GM21526 (cell line): Measurements from ENCODE around the gene WNK1.
A peak's percentile ranks its signal among the peaks of the same experiment; 100 is the strongest.

Experiments
- ATAC-seq: cut with Tn5 transposase; IDR thresholded peaks from one replicate; pipeline ENCODE4 v1.9.1; 2021; ENCODE audit warnings: moderate library complexity; ENCODE audit not compliant: unreplicated experiment, low FRiP score

WNK1 gene

DNA sequence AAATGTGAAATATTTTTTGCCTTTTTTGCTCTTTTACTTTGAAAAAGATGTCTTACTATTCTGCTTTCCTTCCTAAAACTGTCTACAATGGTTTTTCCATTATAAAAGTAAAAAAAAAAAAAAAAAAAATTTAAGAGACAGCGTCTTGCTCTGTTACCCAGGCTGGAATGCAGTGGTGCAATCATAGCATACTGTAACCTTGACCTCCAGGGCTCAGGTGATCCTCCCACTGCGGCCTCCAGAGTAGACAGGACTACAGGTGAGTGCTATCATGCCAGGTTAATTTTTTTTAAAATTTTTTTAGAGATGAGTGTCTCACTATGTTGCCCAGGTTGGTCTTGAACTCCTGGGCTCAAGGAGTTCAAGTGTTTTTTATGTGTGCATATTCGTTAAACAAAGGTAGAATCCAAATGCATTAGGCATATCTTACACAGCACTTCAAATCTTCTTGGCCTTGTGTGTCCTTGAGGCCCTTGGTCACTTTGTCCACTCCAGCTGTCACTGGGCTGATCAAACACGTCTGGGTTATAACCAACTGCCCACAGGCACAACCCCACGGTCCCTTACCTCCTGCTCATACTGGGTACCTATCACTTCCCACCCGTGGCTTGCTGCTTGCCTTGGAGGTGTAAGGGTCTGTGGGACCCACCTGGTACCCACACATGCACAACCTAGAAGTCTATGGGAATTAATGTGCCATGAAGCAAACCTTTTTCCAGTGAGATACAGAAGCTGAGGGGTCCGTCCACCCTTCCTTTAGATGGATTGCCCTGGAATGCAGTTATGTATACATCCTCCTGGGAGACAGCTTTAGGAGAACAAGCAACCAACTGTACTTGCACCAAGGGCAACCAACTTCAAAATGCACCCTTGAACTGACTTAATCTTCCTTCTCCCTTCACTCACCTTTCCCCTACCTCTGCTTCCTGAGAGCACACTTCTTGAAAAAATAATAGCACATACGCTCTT lies 184.3 kb downstream of the WNK1 start:
- no peak for ATAC-seq

DNA sequence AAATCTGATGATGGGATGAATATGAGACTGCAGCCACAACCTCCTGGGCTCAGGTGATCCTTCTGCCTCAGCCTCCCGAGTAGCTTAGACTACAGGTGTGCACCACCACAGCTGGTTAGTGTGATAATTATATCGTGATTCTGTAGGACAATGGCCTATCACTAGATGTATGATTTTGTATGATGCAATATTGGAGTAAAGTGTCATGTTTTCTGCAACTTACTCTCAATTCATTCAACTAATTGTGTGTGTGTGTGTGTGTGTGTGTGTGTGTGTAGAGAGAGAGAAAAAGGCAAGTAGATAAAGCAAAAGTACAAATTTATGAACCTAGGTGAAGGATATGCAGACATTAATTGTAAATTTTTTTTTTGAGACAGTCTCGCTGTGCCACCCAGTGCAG lies 186.4 kb downstream of the WNK1 start:
- ATAC-seq, result no peak

DNA sequence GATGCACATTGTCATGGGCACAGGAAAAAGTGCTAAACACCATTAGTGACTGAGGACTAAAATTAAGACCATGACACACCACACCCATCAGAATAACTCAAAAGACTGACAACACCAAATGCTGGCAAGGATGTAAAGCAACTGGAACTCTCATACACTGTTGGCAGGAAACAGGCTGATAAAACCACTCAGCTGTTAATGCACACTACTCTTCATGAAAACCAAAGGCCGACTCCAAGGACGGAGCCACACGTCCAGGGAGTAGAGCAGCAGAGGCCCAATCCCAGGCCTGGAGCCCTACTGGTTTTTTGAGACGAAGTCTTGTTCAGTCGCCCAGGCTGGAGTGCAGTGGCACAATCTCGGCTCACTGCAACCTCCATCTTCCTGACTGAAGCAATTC lies 190.7 kb downstream of the WNK1 start:
- no peak for ATAC-seq

DNA sequence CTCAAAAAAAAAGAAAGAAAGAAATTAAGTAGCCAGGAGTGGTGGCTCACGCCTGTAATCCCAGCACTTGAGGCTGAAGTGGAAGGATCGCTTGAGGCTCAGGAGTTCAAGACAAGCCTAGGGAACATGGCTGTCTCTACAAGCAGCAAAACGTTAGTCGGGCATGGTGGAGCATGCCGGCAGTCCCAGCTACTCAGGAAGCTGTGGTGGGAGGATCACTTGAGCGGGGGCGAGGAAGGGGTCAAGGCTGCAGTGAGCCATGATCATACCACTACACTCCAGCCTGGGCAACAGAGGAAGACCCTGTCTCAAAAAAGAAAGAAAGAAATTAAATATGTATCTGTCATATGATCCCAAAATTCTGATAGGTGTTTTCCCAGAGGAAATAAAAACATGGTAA lies 191.8 kb downstream of the WNK1 start:
- no peak for ATAC-seq

DNA sequence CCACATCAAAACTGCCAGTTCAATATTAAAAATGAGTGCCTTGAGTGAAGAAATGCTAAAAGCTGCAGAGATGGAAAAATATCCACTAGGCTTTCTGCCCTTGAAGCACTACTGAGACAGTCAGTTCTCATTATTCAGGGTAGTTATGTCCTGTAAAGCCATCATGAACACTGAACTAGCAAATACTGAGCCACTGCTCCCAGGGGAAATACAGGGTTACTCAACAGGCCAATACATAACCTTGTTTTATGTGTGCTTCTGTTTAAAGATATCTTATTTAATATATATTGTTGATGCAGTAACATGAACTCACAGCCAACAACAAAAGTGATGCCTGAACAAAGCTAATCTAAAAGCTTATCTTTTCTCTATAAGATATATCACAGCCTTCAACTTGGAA lies 193.8 kb downstream of the WNK1 start:
- ATAC-seq, result no peak

DNA sequence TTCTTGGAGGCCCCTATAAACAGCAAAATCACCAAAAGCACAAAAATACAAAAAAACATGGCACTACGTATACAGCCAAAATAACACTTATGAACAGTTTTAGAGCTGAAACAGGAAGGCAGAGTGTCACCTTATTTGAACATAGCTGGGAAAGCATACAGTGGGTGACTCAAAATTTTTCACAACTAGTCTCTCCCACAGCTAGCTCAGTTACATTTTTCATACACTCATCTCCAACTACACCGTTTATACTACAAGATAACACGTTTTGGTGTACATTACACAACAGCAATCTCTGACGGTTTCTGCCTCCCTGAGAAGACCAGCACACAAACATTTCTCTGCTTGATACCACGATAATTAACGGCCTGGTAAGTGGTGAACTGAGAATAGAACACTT lies 194.3 kb downstream of the WNK1 start:
- ATAC-seq, result no peak

DNA sequence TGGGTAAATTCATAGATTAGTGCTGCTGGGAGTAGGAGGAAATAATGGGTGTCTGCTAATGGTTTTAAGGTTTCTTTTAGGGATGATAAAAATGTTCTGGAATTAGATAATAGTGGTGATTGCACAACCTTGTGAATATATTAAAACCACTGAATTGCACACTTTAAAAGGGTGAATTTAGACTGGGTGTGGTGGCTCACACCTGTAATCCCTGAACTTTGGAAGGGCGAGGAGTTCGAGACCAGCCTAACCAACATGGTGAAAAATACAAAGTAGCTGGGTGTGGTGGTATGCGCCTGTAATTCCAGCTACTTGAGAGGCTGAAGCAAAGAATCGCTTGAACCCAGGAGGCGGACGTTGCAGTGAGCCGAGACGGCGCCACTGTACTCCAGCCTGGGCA lies 195.9 kb downstream of the WNK1 start:
- no peak for ATAC-seq

DNA sequence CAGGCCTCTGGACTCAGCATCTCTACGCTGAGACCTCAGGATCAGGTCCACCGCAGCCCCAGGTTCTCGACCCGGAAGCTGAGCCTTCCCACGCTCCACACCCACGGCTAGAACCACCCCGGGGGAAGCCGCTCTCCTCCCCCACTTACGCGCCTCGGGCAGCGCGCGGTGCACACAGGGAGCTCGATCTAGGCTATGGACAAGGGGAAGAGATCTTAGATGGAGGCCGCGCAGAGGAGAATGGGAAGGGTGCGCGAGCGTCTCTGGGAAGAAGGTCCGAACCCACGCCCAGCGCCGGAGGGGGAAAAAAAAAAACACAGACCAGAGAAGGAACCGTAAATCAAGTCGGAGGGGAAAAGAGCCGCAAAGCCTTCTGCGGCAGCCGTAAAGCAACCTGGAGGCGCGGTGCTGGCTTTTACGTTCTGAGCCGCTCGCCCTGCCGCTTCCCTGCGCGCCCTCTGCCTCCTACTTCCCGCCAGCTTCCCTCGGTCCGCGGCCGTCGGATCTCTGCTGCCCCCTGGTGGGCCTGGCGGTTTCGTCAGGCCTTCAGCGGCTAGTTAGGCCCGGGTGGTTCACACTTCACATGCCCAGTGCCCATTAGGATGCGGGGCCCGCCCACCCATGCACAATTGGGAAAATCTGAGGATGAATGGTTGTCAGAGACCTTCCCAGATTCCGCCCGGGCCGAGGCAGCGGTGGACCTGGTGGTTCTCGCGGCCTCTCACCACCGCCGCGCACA lies 197.2 kb downstream of the WNK1 start, which contains the start of gene RAD52:
RAD52 (minus strand) TSS at position 242 of the 739 bp plus-strand sequence. CDS start 16,636 bp downstream, outside the sequence.
- ATAC-seq, result peak; percentile 77

DNA sequence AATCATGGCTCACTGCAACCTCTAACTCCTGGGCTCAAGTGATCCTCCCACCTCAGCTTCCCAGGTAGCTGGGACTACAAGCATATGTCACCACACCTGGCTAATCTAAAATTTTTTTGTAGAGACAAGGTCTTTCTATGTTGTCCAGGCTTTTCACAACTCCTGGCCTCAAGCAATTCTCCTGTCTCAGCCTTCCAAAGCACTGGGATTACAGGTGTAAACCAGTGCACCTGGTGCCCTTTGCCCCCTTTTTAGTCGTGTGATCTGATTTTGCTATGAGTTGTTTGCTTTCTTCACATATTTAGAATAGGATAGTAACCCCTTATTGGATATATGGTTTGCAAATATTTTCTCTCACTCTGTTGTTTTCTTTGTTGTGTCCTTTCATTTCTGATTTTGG lies 198.8 kb downstream of the WNK1 start:
- no peak for ATAC-seq

DNA sequence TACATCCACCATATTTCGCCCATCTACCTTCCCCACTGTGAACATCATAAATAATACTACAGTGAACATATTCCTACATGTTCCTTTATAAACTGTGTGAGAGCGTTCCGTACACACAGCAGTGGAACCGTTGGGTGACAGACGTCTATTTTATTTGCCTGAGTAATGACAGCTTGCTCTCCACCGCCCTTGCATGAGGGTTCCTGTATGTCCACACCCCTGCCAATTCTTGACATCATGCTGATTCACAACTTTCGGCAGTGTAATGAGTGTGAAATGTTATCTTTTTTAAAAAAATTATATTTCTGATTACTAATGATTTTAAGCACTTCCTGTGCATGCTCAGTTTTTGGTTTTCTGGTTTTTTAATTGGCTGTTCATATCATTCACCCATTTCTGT lies 201.4 kb downstream of the WNK1 start:
- ATAC-seq, result no peak

DNA sequence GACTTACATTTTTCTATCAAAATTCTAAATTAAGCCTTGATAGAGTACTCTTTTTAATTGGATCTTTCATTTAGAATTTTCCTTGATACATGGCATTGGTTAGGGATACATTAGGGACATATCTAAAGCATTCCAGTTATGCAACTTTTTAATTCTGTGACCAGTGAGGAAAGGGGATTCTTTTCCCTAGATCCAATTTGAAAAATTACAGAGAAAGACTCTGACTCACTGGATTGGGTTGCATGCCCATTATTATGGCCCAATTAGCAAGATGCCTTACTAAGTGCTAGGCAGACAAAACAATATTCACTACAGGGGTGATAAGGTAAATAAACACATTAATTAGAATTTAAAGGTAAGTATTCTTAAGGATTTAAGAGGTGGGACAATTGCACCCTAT lies 202.4 kb downstream of the WNK1 start:
- ATAC-seq, result no peak

DNA sequence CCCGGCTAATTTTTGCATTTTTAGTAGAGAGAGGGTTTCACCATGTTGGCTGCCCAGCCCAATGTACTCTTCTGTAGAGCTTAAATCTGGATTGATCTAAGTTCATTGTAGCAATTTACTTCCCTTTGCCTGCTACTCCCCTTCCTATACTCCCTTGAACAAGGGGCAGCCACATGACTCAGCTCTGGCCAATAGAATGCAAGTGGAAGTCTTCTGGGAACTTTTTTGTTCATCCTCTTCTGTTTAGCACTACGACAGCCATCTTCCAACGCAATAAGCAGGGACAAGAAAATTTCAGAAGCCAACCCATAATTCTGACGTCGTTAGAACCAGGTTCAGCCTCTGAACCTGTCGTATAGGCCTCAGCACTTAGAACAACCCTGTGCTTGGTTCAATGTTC lies 203.6 kb downstream of the WNK1 start:
- no peak for ATAC-seq

DNA sequence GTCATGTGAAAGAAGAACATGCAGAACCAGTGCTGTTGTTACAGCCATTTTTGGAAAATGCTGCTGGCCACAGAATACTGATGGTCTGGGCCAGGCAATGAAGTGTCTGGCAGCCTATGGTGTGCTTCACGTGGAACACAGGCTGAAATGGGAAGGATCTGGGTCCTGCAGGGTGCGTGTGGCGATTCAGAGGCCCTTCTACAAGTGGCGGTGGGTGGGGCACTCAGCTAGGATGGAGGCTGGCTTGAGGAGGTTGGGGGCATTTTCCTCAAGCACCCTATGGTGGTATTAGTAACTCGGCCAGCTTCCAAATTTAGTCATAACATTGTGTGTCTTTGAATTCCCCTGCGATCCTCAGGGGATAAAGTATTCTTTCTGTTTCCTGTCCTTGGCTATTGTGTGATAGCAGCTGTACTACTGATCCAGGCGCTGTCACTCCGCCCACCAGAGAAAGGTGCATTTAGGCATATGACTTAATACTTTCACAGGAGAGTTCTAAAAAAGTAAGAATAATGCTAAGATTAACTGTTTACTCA lies 206.3 kb downstream of the WNK1 start:
- ATAC-seq, result no peak
